ENCODE measurements around the gene MYEOV. TPM values are rescaled to one million over a fixed set of nuclear protein-coding genes. Genes with fewer than 3 reads are reported as not detected.

MYEOV gene
- total RNA-seq, 3 donors from 2014 or later (not counting 1 experiment from before 2014, with no cell fraction given) = 1.1 to 1.2 TPM; not detected in 1

GRCh38 chr11:69245491-69246345, 48.2 kb upstream of the MYEOV start:
- peaks cover 0 to 6% of the 10 kb centered on the region in 2 donors for H3K4me1 Mint-ChIP-seq
- H3K9me3 Mint-ChIP-seq = no peaks in the 10 kb centered on the region
- no peaks in the 10 kb centered on the region for H3K36me3 Mint-ChIP-seq

GRCh38 chr11:69249311-69250185, 44.4 kb upstream of the MYEOV start:
- TF ChIP-seq, protein P1, sequence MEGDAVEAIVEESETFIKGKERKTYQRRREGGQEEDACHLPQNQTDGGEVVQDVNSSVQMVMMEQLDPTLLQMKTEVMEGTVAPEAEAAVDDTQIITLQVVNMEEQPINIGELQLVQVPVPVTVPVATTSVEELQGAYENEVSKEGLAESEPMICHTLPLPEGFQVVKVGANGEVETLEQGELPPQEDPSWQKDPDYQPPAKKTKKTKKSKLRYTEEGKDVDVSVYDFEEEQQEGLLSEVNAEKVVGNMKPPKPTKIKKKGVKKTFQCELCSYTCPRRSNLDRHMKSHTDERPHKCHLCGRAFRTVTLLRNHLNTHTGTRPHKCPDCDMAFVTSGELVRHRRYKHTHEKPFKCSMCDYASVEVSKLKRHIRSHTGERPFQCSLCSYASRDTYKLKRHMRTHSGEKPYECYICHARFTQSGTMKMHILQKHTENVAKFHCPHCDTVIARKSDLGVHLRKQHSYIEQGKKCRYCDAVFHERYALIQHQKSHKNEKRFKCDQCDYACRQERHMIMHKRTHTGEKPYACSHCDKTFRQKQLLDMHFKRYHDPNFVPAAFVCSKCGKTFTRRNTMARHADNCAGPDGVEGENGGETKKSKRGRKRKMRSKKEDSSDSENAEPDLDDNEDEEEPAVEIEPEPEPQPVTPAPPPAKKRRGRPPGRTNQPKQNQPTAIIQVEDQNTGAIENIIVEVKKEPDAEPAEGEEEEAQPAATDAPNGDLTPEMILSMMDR (IDR thresholded peaks at IDR 0.05) = no peak
- Mint-ChIP-seq H3K4me3 (no peak overlapping the region), H3K9me3 (no peaks in the 10 kb centered on the region), H3K27ac (no peak overlapping the region), H3K36me3 (no peaks in the 10 kb centered on the region), H3K27me3 (ENCODE audit: low read depth in 2 of 2) (peaks cover 12 to 15% of the 10 kb centered on the region in 2 donors), H3K4me1 (no peaks in the 10 kb centered on the region)
- Histone ChIP-seq H3K9me3 (ENCODE audit: control insufficient read depth, insufficient read depth, low read length) (no peaks in the 10 kb centered on the region), H3K4me1 (ENCODE audit: control insufficient read depth, insufficient read depth, low read length) (no peaks in the 10 kb centered on the region), H3K4me3 (ENCODE audit: low read length) (no peak overlapping the region), H3K27me3 (ENCODE audit: control insufficient read depth, insufficient read depth, low read length) (no peaks in the 10 kb centered on the region), H3K27ac (ENCODE audit: low read length) (no peak overlapping the region), H3K36me3 (ENCODE audit: control insufficient read depth, insufficient read depth, low read length) (no peaks in the 10 kb centered on the region)
- WGBS (ENCODE audit: insufficient coverage) = 91% methylated on average over 35 of the region's 35 CpGs
- no peak for DNase-seq
- intact Hi-C loops (cut with micrococcal nuclease) = no loop called here
- no peak for ATAC-seq

More at GRCh38 chr11:69245491-69246345, 48.2 kb upstream of the MYEOV start:
- H3K27me3 ChIP-seq (ENCODE audit: control insufficient read depth, insufficient read depth, low read length) = no peaks in the 10 kb centered on the region
- no peaks in the 10 kb centered on the region for H3K36me3 ChIP-seq (ENCODE audit: control insufficient read depth, insufficient read depth, low read length)
- H3K9me3 ChIP-seq (ENCODE audit: control insufficient read depth, insufficient read depth, low read length) = no peaks in the 10 kb centered on the region
- ATAC-seq = no peak
- peaks cover 12 to 14% of the 10 kb centered on the region in 2 donors for H3K27me3 Mint-ChIP-seq (ENCODE audit: low read depth in 2 of 2)
- H3K27ac Mint-ChIP-seq = no peak overlapping the region
- no peak for DNase-seq
- intact Hi-C loops (cut with micrococcal nuclease) = no loop called here
- TF ChIP-seq, protein P1 (IDR thresholded peaks at IDR 0.05) = no peak
- H3K27ac ChIP-seq (ENCODE audit: low read length) = no peak overlapping the region
- no peak overlapping the region for H3K4me3 Mint-ChIP-seq
- H3K4me1 ChIP-seq (ENCODE audit: control insufficient read depth, insufficient read depth, low read length) = no peaks in the 10 kb centered on the region
- 85% methylated on average over 11 of the region's 16 CpGs for WGBS (ENCODE audit: insufficient coverage)
- no peak overlapping the region for H3K4me3 ChIP-seq (ENCODE audit: low read length)

DNA sequence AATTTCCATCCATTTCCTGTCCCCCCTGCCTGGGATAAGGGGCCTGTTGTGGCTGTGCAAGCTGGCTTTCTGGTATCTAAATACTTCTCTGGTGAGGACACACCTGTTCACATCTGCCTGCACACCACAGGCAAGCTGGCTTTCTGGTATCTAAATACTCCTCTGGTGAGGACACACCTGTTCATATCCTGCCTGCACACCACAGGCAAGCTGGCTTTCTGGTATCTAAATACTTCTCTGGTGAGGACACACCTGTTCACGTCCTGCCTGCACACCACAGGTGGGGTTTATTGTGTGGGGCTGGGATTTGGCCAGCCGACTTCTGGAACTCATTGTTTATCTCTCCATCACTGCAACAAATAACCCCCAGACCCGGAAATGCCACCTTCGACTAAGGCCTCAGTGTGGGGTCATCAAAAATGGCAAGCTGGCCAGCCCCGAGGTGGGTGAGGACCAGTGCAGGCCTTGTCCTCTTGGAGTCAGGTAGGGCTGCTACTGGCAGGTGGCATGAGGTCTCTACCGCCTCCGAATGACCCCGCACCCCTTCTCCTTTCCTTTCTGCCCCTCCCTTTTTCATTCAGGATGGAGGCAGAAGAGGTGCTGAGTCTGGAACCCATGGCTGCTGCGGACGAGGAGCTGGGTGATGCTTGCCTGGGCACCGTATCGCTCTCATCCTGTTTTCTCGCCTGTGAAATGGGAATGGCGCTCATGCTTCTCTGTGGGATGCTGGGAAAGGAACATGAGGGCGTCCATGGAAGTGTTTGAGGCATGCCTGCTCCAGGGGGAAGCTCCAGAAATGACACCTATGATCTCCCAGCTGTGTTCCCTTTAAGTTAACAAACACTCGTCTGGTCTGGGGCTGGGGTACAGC, 43.5 kb upstream of the MYEOV start:
- no peak overlapping the region for H3K4me3 Mint-ChIP-seq
- H3K27ac Mint-ChIP-seq = no peak overlapping the region
- H3K27me3 Mint-ChIP-seq (ENCODE audit: low read depth in 2 of 2) = peaks cover 12 to 21% of the 10 kb centered on the region in 2 donors
- Histone ChIP-seq H3K4me3 (ENCODE audit: low read length) (no peak overlapping the region), H3K4me1 (ENCODE audit: control insufficient read depth, insufficient read depth, low read length) (no peaks in the 10 kb centered on the region), H3K27ac (ENCODE audit: low read length) (no peak overlapping the region), H3K36me3 (ENCODE audit: control insufficient read depth, insufficient read depth, low read length) (no peaks in the 10 kb centered on the region), H3K27me3 (ENCODE audit: control insufficient read depth, insufficient read depth, low read length) (no peaks in the 10 kb centered on the region), H3K9me3 (ENCODE audit: control insufficient read depth, insufficient read depth, low read length) (no peaks in the 10 kb centered on the region)
- no peaks in the 10 kb centered on the region for H3K4me1 Mint-ChIP-seq
- H3K36me3 Mint-ChIP-seq = no peaks in the 10 kb centered on the region
- H3K9me3 Mint-ChIP-seq = no peaks in the 10 kb centered on the region
- no peak for ATAC-seq
- TF ChIP-seq, protein P1 (IDR thresholded peaks at IDR 0.05) = no peak
- 84% methylated on average over 15 of the region's 16 CpGs for WGBS (ENCODE audit: insufficient coverage)
- DNase-seq = no peak
- intact Hi-C loops (cut with micrococcal nuclease) = no loop called here

Data from natural killer cell (primary cell).